Activated naive CD8-positive, alpha-beta T cell treated with anti-CD3 and anti-CD28 coated beads, Interleukin-2, amount 50 U/mL, for 16 hours (primary cell): ENCODE results near the gene EPS15.
"Not testable (repeated sequence)": the region's sequence is repeated elsewhere in the genome, so short reads cannot be mapped to it uniquely, and the experiment has no call there.

Source experiments
- DNase-seq: peaks from one replicate; pipeline ENCODE4 v3.0.0-alpha.2; 2020; ENCODE audit warnings: low read depth, low spot score

The EPS15 gene

DNA sequence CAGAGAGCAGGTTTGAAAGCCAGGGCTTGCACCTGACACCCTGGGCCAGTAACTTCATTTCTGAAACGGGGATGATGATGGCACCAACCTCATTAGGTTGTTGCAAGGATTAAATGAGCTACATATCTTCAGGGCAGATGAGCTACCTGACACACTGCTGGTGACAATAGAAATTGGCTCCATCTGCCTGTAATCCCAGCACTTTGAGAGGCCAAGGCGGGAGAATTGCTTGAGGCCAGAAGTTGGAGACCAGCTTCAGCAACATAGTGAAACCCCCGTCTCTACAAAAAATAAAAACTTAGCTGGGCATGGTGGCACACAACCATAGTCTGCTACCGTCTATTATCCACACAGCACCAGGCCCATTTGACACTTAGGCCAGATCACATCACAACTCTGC is 182.4 kb downstream of the EPS15 start:
- no peak for DNase-seq

DNA sequence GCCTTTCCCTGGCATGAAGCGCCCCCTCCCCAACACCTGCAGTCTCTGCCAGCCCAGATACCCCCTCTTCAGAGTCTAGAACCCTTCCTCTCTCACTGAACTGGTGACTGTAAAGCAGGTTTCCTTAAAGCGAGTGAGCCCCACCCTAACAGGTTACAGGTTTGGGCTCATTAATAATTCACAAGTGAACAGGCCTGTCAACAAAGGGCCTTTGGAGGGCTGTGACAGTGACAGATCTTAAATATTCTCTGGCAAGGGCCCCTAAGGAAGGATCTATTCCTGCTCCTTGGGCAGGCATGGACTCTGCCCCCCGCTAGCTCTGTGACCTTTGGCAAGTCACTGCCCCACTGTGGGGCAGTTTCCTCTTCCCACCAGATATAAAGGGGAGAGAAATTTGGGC is 183.1 kb downstream of the EPS15 start:
- no peak for DNase-seq

DNA sequence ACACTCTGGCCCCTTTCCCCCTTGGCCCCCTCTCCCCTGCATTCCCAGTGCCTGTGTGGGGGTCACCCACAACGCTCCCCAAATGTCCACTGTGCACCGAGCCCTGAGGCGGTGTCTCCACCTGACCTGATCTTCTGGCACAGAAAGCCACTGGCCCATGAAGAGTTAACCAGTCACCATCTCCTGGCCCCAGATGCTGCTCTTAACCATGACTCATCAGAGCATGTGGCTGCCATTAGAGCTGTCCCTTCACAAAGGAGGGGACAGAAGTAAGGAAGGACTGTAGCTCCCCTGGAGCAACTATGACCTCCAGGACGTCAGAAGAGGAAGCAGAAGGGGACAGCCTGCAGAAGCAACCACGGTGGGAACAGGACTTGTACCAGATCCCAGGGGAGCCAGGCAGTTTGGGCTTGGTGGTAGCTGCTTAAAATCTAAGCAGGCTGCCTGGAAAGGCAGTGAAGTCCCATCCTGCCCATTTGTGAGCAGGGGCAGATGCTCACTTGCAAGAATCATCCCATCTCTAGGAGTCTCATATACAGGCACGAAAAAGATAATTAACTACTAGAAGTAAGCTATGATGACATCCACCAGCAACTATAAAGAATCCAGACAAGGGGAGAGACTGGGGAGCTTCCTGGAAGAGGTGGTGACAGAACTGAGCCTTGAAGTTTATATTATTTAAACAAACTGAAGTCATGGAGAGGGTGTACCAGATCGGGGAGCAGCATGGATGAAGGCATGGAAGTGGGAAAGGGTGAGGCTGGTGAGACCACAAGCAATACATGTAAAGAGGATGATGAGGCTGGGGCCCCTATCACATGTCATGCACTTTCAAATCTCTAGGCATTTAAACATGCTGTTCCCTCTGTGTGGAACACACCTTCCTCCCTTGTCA is 187.6 kb downstream of the EPS15 start:
- DNase-seq: no peak

DNA sequence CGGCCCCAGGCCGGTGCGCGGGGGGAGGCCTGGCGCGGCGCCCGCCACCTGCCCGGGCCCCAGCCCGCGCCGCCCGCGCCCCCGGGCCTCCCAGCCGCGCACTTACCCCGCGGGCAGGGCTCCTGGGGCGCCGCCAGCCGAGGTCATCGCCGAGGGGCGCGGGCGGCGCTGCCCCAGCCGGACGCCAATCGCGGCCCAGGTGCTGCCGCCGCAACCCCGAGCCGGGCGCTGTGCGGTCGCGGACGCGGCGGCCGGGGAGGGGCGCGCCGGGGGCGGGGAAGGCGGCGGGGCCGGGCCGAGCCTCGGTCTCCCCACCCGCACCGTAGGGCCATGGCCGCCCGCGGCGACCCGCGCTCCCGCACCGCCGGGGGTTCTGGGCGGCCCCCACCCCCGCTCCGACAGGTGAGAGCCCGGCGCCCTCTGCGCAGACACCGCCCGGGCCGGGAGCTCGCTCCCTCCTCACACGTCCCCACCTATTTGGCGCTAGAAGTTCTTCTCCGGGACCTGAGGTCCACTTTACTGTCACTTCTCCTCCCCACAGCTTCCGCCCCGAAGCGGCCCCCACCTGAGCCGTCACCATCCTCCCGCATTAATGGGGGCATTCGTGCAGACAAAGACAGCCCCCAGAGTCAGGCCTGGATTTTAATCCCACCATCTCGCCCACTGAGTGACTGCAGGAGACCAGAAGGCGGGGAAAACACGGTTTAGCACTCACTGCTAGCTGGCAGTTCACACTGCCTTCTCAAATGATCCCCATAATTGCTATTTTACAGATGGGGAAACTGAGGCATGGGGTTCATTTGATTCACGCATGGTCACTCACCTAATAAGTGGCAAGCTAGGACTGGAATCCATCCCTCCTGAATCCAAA is 188.5 kb downstream of the EPS15 start, which contains the start of gene TTC39A:
TTC39A (minus strand) TSS at position 232 of the 871 bp plus-strand sequence; CDS start at position 147, 85 bp downstream.
- DNase-seq: no peak

DNA sequence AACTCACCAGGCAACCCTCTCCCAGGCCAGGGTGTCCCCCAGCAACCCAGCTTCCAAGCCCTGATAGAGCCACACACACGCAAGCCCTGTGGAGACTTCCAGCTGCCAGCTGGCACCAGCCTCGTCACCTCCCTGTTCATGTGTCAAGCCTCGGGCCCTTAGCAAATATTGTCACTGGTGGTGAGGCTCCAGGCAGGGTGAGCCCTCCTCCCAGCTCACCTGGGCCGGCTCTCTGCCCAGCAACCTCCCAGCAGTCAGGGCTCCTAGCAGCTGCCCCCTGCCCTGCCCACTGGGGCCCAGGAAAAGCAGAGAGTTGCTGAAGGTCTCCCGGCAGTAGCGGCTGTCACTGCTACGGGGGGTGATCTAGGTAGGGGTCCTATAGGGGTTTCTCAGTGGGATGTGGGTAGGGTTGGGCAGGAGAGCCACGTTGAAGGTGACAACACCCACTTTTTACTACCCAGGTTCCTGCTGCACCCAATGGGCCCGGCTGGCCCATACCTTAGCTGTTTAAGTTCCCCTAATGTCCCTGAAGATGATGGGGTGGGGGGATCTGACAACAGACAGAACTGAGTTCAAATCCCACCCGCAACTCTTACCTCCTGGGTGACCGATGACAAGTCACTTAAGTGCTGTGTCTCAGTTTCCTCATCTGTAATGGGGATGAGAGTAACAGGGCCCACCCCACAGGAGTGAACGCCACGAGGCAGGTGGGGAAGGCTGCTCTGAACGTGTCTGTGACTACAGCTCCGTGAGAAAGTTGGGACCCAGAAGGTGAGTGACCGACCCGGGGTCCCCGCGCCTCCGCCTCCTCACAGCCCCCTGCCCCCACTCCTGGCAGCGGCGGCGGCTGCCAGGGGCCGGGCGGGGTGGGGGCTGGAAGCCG is 189.4 kb downstream of the EPS15 start:
- DNase-seq: no peak

DNA sequence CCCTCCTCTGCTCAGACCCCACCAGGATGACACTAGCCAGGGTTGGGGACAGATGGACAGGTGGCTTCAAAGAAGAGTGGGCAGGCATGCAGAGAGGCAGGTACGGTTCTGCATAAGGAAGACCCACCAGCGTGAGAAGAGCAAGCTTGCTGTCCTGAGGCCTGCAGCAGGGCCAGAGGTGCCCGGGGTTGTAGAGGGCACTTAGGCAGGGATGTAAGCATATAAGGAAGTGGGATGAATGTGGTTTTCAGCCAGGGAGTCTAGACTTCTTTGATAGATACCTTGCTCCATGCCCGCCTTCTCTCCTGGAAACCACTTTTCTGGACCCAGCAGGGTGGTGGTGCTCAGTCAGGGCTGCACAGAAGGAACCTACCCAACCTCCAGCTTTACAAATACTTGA is 190.1 kb downstream of the EPS15 start:
- no peak for DNase-seq

DNA sequence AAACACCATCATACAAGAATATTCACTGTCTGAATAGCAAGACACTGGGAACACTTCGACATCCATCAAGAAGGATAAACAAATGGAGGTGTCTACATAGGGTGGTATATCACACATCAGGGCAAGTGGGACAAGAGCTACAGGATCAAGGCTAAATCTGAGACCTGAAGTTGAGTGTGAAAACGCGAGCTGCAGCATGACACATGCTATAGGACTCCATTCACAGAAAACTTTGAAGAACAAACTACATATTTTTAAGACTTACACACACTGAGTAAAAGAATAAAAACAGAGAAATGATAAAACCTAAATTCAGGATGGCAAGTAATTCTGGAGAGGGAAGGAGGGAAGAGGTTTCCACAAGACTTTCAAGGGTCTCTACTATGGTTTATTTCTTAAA is 190.8 kb downstream of the EPS15 start:
- DNase-seq: no peak

DNA sequence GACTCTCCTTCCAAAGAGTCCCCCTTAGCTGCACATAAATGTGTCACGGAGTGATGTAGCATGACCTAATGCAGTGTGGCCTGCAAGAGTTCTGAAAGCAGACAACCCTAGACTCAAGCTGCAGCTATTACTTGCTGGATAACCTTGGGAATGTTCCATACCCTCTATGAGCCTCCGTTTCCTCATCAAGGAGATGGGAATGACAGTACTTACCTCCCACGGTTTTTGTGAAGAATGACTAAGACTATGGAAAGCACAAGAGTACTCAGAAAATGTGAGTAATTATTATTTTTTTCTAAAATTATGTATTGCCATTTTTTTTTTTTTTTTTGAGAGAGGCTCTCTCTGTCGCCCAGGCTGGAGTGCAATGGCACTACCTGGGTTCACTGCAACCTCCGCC is 191.7 kb downstream of the EPS15 start:
- no peak for DNase-seq

DNA sequence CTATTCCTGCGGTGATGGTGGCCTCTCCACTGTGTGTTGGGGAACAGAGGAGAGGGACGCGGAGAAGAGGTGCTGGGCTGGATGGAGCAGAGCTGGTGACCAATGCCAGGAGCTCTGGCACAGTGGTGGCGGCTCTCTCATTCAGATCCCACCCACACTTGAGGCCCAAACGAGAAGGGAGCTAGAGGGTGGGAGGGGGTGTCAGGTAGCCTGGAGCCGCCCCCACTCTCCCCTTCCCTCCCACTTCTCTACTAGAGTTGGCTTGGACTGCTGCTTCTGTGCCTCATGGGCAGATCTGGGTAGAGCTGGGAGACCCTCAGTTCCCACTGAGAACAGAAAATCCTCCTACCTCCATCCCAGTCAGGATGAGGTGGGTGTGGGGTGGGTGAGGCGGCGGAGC is 192.2 kb downstream of the EPS15 start:
- DNase-seq: no peak

DNA sequence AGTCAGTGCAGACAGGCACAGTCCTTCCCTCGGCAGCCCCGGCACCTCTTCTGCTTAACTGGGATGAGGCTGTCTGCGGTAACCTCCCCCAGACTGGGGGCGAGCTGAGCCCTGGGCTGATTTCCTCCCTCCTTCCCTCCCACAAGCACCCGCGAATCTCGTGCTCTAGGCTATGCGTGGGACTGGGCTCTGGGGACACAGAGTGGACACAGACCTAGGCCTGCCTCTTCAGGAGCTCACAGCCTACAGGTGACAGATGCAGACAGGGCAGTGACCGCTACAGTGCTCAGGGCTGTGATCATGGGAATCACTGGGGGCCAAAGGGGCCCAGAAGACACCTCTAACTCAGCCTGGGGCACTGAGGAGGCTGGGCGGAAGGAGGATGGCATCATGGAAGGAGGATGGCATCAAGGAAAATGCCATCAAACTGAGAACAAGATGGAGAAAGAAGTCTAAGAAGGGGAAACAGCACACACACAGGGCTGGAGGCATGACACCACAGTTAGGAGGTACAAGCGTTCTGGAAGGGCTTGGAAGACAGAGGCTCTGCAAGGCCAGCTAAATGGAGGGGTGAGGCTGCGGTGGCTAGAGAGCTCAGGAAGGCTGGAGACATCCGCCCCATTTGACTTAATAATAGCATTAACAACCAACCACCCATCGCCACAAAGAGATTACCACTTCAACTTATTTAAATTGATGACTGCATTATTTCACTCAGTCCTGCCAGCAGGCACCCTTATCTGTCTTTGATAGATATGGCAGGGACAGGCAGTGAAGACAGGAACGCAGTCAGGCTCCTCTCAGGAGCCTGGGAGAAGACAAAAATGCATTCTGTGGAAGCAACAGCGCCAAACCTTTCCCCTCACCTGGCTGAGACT is 192.9 kb downstream of the EPS15 start:
- DNase-seq: no peak

DNA sequence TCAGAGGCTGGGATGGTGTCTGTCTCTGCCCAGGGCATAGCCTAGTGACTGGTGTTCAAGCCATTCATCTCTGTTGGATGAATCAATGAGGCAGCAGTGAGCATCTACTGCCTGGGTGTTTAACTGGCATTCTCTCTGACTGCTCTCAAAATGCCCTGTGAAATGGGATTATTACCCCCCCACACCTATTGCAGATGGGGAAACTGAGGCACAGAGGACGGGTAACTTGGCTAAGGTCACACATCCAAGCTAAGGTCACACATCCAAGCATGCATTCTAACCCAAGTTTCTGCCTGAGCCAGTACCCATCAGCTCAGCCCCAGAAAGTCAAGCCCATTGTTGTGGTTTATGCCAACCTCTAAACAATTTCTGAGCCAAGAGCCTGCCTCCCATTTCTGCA is 193.7 kb downstream of the EPS15 start:
- no peak for DNase-seq

DNA sequence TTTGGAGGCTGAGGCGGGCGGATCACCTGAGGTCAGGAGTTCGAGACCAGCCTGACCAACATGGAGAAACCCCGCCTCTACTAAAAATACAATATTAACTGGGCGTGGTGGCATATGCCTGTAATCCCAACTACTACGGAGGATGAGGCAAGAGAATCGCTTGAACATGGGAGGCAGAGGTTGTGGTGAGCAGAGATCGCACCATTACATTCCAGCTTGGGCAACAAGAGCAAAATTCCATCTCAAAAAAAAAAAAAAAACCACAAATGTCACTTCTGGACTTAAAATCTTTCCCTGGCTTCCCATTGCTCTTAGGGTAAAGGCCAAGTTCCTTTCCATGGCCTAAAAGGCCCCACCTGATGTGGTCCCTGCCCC is 194.1 kb downstream of the EPS15 start:
- not testable (repeated sequence) for DNase-seq

DNA sequence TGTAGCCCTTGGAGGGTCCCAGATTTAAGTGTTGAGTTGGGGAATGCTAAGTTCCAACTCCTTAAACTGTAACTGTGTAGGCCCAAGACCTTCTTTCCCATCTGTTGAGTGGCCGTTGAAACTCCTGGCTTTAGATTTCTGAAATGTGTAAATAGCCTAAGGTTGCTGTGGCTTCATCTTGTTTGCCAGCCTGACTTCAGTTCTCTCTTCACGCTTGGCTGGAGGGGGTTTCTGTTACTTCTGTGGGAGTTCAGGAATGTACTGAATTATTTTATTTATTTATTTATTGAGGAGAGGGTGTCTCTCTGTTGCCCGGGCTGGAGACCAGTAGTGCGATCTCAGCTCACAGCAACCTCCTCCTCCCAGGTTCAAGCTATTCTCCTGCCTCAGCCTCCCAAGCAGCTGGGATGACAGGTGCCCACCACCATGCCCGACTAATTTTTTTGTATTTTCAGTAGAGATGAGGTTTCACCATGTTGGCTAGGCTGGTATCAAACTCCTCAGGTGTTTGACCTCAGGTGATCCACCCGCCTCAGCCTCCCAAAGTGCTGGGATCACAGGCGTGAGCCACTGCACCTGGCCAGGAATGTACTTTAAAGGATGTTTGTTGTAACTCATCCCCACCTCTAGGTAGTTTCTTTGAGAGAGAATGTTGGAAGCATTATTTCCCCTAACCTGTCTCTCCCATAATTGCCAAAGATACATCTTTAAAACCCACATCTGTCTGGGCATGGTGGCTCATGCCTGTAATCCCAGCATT is 194.6 kb downstream of the EPS15 start:
- DNase-seq: no peak

DNA sequence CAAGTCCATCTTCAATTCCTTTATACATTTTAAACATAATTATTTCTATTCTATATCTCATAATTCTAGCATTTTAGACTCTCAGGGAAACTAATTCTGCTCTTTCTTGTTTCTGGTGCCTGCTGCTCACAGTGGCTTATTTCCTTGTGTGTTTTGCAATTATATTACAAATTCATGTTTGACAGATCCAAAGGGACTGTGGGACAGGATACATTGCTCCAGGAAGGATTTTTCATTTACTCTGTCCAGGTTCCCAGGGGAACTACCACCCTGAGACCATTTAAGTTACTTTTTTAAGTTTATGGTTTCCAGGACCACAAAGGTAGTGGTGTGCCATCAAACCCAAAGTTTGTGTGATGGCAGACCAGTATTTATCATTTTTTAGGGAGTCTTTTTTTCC is 195.3 kb downstream of the EPS15 start:
- no peak for DNase-seq

DNA sequence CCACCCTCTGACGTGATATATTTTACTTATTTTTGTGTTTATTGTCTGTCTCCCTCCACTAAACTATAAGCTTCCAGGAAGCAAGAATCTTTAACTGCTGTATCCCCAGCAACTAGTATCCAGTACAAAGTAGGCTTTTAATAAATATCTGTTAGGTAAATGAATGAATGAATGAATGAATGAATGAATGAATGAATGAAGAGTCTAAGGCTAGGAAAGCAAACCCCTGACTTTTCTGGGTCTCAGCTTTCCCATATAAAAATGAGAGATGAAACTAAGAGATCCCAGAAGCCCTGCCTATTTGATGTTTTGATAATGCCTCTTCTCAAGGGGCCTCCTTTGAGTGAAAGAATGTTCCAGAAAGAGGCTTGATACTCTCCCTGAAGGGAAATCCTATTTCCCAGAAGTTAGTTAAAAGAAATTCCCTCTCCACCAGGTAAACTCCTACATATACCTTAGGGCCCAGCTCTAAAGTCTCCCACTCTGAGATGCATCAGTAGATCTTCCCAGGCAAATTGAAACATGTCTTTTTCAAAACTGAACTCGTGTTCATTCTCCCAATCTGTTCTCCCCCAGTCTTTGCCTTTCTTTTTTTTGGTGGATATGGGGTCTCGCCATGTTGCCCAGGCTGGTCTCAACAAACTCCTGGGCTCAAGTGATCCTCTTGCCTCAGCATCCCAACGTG is 196.5 kb downstream of the EPS15 start:
- DNase-seq: no peak

DNA sequence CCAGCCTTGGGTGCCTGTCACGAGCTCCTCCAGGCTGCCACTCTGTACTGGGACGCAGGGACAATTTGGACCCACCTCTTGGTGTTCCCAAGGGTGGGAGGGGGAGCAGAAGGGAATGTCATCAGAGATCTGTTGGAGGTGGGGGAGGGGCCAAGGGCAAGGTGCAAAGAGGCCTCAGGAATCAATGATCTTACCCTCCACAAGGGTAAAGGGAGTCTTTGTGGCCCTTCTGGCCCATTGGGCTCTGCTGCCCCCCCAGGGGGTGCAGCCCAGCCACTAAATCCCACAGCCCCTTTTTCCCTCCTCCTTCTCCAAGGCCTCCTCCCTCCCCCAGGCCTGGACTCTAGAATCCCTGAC is 197.2 kb downstream of the EPS15 start:
- no peak for DNase-seq

DNA sequence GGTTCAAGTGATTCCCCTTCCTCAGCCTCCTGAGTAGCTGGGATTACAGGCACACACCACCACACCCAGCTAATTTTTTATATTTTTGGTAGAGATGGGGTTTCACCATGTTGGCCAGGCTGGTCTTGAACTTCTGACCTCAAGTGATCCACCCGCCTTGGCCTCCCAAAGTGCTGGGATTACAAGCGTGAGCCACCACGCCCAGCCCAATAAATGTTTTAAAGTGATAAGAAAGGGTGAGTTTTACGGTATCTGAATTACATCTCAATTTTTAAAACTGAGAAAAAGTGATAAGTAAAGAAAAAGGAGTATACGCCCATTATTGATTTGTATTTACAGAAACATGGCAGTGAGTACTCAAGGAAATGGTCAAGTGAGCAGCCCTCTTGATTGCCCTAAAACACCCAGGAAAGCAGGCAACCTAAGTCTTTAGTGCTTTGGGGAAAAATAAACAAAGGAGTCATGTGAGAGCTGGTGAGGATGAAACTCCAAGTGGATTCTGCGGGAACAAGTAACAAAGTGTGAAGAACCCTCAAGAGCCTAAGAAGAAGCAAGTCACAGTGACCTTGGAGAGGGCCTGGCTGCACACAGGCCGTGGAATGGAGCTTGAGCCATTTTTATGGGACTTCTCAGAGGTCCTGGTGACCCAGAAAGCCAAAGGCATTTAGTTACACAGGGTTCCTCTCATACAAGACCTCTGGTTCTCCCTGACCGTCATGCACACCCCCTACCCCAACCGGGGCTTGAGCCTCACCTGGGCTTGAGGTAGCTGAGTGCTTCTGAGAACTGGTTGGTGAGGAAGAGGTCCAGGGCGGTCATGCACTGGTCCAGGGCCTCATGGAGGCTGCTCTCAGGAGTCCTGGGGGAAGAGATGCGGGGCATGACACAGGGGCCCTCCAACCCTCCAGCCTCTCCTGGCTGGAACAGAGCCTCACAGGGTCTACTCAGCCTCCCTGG is 197.8 kb downstream of the EPS15 start:
- no peak for DNase-seq

DNA sequence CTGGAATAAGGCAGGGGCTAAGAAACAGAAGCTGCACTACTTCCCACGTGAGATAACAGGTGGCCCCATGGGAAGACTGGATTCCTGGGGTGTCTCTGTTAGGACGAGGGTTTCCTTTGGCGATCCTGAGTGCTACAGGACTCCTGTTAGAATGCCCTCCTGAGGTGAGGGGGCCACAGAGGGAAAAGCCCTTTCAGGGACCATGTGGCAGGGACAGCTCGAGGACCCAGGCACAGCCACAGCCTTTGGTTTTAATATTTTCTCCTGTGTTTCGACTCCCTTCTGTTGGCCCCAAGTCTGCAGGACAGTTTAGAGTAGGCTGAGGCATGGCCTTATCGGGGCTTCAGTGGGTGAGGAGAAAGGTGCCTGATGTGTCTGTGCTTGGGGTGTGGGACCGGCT is 201.3 kb downstream of the EPS15 start:
- no peak for DNase-seq

DNA sequence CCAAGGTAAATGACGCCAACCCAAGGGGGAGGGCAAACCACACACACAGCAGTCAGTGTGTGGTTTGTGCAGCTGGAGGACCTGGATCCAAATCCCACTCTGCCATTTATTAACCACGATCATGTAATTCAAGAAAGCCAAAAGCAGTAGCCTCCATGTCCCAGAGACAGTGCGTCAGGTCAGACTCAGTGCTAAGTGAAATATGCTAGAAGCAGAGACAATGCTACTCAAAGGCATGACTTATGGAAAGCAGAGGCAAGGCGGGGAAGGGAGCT is 202.3 kb downstream of the EPS15 start:
- DNase-seq: no peak
